Thymus (tissue), 11 donors: ENCODE data around the gene MTHFD2. TPM values are rescaled to one million over a fixed set of nuclear protein-coding genes. Genes with fewer than 3 reads are reported as not detected.

ENCODE experiments used
- DNase-seq, 9 donors: peaks; one replicate each; pipeline ENCODE4 v3.0.0-alpha.2; 2013; ENCODE audit warnings: low spot score in 9 of 9, low read depth in 6 of 9, missing footprints in 1 of 9
- H3K27ac ChIP-seq, 2 donors: one replicate each; pipeline ENCODE4 v1.5.1; 2013; ENCODE audit warnings: control low read depth in 1 of 2, low read depth in 1 of 2, low read length in 1 of 2, mild to moderate bottlenecking in 1 of 2, moderate library complexity in 1 of 2
- H3K27me3 ChIP-seq, 2 donors: one replicate each; pipeline ENCODE4 v1.5.1; 2013; ENCODE audit warnings: low read length in 1 of 2; ENCODE audit not compliant: control insufficient read depth in 2 of 2, insufficient read depth in 1 of 2
- H3K36me3 ChIP-seq, 2 donors: one replicate each; pipeline ENCODE4 v1.5.1; 2013; ENCODE audit warnings: low read length in 1 of 2, mild to moderate bottlenecking in 1 of 2, moderate library complexity in 1 of 2; ENCODE audit not compliant: control insufficient read depth in 2 of 2, insufficient read depth in 2 of 2
- H3K4me1 ChIP-seq, 2 donors: one replicate each; pipeline ENCODE4 v1.5.1; 2013; ENCODE audit warnings: low read length in 2 of 2; ENCODE audit not compliant: control insufficient read depth in 2 of 2, insufficient read depth in 2 of 2
- H3K4me3 ChIP-seq, 2 donors: one replicate each; pipeline ENCODE4 v1.5.1; 2013; ENCODE audit warnings: low read length in 2 of 2, control low read depth in 1 of 2, mild to moderate bottlenecking in 1 of 2
- H3K9me3 ChIP-seq, 2 donors: one replicate each; pipeline ENCODE4 v1.5.1; 2013; ENCODE audit warnings: low read length in 1 of 2, mild to moderate bottlenecking in 1 of 2; ENCODE audit not compliant: control insufficient read depth in 2 of 2, insufficient read depth in 1 of 2
- WGBS: extraction: QIAGEN DNeasy Blood & Tissue Kit; methylation state at CpG from one replicate; pipeline ENCODE4 v1.1.7; 2013; 5-methylcytosine and 5-hydroxymethylcytosine counted together
- polyA plus RNA-seq: library from polyadenylated mRNA; stranded (reverse); fragments of 200-250 nt; gene quantifications from one replicate; pipeline ENCODE4 v1.2.3, GENCODE V29; 2013
- total RNA-seq: library from RNA; stranded (reverse); fragments of 120-200 nt; gene quantifications from one replicate; pipeline ENCODE4 v1.2.4, GENCODE V29; 2013
- donor health status: healthy.

The MTHFD2 gene
- total and polyA plus RNA-seq, 2 donors: 45.1 to 47.0 TPM

DNA sequence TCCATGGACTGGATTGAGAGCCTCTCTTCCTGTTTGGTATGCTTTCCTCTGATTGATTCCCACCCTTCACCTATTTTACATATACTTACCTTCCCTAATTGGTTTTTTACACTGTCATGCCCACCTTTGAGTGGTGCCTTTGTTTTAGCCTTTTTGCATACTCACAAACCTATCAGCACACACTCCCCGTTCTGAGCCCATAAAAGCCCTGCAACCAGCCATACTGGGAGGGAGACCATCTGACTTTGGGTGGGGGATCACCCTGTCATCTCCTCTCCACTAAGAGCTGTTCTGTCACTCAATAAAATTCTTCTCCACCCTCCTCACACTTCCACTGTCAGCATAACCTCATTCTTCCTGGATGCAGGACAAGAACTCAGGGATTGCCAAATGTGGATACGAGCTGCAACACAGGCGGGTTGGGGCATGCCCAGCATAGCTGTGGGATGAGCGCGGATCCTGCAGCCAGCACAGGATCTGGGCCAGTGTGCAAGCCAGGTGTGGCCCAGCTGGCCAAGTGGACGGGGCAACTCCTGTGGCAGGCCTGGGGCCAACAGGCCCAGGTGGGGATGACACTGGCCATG lies 10.3 kb upstream of the MTHFD2 start:
- peaks cover 0 to 2% of the 10 kb centered on the region in 2 donors for H3K4me1 ChIP-seq
- H3K4me3 ChIP-seq: no peak overlapping the region
- no peaks in the 10 kb centered on the region for H3K36me3 ChIP-seq
- DNase-seq: no peak
- no peaks in the 10 kb centered on the region for H3K27me3 ChIP-seq
- H3K9me3 ChIP-seq: peaks cover 0 to 5% of the 10 kb centered on the region in 2 donors
- no peak overlapping the region for H3K27ac ChIP-seq
- WGBS: 95% methylated on average over 6 of the region's 6 CpGs

DNA sequence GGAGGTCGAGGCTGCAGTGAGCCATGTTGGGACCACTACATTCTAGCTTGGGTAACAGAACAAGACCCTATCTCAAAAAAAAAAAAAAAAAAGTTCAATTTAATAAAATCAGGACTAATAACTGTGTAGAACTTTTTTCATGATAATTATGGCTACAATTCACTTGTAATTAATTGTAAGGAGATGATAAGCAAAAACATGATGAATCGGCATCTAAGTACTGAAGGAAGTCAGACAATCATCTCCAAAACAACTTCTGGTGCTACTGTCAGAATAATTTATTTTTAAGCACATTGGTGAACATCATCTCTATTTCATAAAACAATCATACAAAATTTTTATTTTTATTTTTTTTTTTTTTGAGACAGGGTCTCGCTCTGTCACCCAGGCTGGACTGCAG lies 9.7 kb upstream of the MTHFD2 start:
- Histone ChIP-seq H3K36me3 (no peaks in the 10 kb centered on the region), H3K27ac (no peak overlapping the region), H3K4me1 (peaks cover 0 to 2% of the 10 kb centered on the region in 2 donors), H3K27me3 (no peaks in the 10 kb centered on the region), H3K4me3 (no peak overlapping the region), H3K9me3 (peaks cover 0 to 5% of the 10 kb centered on the region in 2 donors)
- no peak for DNase-seq
- WGBS: 99% methylated on average over 3 of the region's 3 CpGs

DNA sequence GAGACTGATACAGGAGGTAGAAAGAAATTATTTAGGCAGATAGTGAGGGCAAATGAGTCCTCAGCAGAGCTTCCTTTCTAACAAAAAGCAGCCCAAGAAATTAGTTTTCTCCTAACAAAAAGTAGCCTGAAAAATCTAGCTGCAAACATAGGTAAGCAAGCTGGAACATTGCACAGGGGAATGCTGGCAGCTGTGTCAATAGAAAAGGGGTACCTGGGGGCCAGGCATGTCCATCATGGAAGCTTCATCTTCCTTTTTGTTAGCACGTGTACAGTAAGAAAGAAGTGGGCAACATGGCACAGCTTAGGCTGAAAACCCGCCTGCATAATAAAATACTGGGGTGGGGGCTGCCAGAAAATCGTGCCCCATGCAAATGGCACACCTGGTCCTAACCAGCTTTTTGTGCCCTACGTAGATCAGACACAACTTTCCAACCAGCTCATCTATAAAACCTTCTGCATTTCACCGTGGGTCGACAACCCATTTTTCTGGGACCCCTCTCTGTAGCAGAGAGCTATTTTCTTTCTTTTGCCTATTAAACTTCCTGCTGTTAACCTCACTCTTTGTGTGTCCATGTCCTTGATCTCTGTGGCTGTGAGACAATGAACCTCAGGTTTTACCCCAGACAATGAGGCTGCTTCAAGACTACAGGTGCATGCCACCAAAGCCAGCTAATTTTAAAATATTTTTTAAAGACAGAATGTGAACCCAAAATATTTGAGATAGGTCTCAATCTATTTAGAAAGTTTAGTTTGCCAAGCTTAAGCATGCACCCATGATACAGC lies 6.6 kb upstream of the MTHFD2 start:
- Histone ChIP-seq H3K4me1 (peaks cover 0 to 2% of the 10 kb centered on the region in 2 donors), H3K4me3 (no peak overlapping the region), H3K9me3 (peaks cover 0 to 5% of the 10 kb centered on the region in 2 donors), H3K27me3 (no peaks in the 10 kb centered on the region), H3K36me3 (no peaks in the 10 kb centered on the region), H3K27ac (no peak overlapping the region)
- DNase-seq: no peak
- WGBS: 85% methylated on average over 6 of the region's 6 CpGs

DNA sequence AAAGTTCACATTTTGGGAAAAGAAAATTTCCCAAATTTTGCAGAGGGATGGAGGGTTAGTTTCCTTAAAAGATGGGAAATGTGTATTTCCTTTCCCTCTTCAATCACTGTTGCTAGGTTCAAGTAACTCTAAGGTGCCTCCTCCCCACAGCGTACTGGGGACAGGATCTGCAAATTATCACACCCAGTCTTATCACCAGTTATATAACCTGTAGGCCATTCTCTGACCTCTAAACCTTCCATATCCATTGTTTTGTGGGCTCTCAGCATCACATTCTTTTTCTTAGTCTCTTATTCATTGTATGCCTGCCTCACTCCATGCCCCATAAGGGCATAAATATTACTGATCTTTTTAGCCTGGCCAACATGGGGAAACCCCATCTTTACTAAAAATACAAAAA lies 3.6 kb upstream of the MTHFD2 start:
- no peaks in the 10 kb centered on the region for H3K27me3 ChIP-seq
- no peak for DNase-seq
- no peak overlapping the region for H3K4me3 ChIP-seq
- peaks cover 3 to 15% of the 10 kb centered on the region in 2 donors for H3K4me1 ChIP-seq
- H3K36me3 ChIP-seq: no peaks in the 10 kb centered on the region
- H3K9me3 ChIP-seq: peaks cover 0 to 5% of the 10 kb centered on the region in 2 donors
- no peak overlapping the region for H3K27ac ChIP-seq
- 98% methylated on average over 1 of the region's 1 CpG for WGBS

DNA sequence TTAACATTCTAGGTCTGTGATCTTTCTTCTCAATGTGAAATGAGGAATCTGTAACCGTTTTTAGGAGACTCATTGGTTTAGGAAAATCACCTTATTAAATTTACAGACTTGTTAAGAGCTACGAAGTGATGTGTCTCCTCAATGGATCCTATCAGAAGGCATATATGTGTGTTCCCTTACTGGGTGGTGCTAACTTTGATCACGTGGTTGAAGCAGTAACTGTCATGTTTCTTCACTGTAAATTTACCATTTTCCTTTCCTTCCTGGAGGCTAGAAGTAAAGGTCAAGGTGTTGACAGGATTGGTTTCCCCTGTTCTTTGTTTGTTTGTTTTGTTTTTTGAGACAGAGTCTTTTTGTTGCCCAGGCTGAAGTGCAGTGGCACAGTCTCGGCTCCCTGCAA lies 1.4 kb upstream of the MTHFD2 start:
- no peaks in the 10 kb centered on the region for H3K27me3 ChIP-seq
- H3K36me3 ChIP-seq: peaks cover 0 to 3% of the 10 kb centered on the region in 2 donors
- H3K4me1 ChIP-seq: peaks cover 3 to 19% of the 10 kb centered on the region in 2 donors
- H3K9me3 ChIP-seq: no peaks in the 10 kb centered on the region
- DNase-seq: no peak
- WGBS: 89% methylated on average over 4 of the region's 4 CpGs
- no peak overlapping the region for H3K4me3 ChIP-seq
- H3K27ac ChIP-seq: no peak overlapping the region

DNA sequence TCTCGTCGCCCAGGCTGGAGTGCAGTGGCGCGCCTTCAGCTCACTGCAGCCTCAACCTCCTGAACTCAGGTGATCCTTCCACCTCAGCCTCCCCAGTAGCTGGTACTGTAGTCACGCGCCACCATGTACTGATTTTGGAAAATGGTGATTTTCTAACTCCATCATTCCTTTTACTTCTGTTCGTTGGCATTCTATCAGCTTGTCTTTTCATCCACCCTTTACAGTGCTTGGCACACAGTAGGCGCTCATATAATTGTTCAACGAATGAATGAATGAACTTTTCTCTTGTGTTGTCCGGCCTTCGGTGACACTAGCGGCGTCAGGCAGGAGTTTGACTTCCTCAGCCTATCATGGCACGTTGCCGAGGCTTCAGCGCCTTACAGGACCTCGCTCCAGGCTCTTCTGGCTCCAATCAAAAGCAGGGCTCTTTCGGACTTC lies 373 bp upstream of the MTHFD2 start:
- H3K36me3 ChIP-seq: peaks cover 0 to 3% of the 10 kb centered on the region in 2 donors
- H3K9me3 ChIP-seq: no peaks in the 10 kb centered on the region
- 39% methylated on average over 18 of the region's 18 CpGs for WGBS
- no peak for DNase-seq
- no peaks in the 10 kb centered on the region for H3K27me3 ChIP-seq
- H3K27ac ChIP-seq: peak overlapping the region; percentile 89 to 91
- H3K4me3 ChIP-seq: peak overlapping the region; percentile 55 to 68
- H3K4me1 ChIP-seq: peaks cover 3 to 19% of the 10 kb centered on the region in 2 donors

DNA sequence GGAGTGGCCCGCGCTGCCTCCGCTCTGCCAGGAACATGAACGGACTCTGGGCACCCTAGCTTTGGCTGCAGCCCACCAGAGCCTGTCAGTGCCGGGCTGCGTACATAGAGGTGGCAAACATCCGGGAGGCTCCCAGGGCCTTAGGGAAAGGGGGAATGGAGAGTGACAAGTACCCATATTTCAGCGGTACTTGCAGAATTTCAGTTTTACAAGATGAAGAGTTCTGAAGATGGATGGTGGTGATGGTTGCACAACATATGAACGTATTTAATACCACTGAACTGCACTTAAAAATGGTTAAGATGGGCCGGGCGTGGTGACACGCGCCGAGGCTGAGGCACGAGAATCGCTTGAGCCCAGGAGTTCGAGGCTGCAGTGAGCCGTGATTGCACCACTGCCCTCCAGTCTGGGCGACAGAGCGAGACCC lies 873 bp downstream of the MTHFD2 start:
- Histone ChIP-seq H3K4me3 (peak overlapping the region; percentile 55 to 68), H3K9me3 (no peaks in the 10 kb centered on the region), H3K27me3 (no peaks in the 10 kb centered on the region), H3K4me1 (peaks cover 3 to 19% of the 10 kb centered on the region in 2 donors), H3K27ac (peak overlapping the region; percentile 89 to 91), H3K36me3 (peaks cover 0 to 4% of the 10 kb centered on the region in 2 donors)
- DNase-seq: no peak
- 9% methylated on average over 20 of the region's 20 CpGs for WGBS

DNA sequence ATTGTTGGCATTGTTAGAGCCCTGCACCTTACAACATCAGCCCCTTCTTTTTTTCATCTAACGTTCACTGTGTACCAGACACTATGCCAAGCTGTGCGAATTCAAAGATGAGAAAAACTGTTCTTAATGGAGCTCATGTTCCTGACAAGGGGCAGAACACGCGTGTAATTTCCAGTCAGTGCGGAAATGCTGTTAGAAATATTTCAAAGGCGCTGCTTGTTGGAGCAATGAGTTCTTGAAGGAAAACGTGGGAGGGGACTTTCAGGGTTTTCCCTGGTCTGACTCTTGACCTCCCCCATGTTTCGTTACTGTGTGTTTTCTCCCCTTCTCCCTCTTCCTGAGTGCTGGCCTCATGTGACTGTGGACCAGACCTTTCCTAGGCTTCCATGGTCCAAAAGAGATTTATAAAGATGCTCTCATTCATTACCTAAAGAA lies 1.5 kb downstream of the MTHFD2 start:
- Histone ChIP-seq H3K27me3 (no peaks in the 10 kb centered on the region), H3K27ac (no peak overlapping the region), H3K36me3 (peaks cover 0 to 10% of the 10 kb centered on the region in 2 donors), H3K4me3 (peak overlapping the region; percentile 1 to 68), H3K4me1 (peaks cover 3 to 19% of the 10 kb centered on the region in 2 donors), H3K9me3 (no peaks in the 10 kb centered on the region)
- WGBS: 75% methylated on average over 8 of the region's 8 CpGs
- no peak for DNase-seq

DNA sequence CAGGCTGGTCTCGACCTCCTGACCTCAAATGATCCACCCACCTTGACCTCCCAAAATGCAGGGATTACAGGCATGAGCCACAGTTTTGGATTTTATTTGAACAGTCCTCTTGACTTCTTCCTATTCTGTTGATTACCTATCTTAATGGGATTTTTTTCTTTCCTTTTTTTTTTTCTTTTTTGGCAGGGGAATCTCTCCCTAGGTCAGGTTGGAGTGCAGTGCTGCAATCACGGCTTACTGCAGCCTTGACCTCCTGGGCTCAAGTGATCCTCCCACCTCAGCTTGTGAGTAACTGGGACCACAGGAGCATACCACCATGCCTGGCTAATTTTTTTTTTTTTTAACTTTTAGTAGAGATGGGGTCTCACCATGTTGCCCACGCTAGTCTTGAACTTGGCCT lies 2.8 kb downstream of the MTHFD2 start:
- WGBS: 97% methylated on average over 3 of the region's 3 CpGs
- Histone ChIP-seq H3K4me3 (no peak overlapping the region), H3K4me1 (peaks cover 12 to 27% of the 10 kb centered on the region in 2 donors), H3K27ac (no peak overlapping the region), H3K27me3 (no peaks in the 10 kb centered on the region), H3K9me3 (no peaks in the 10 kb centered on the region), H3K36me3 (peaks cover 0 to 12% of the 10 kb centered on the region in 2 donors)
- no peak for DNase-seq
